Trophoblast cell (in vitro differentiated cells and primary cell): ENCODE results near the gene FGFBP1.
A peak's percentile ranks its signal among the peaks of the same experiment; 100 is the strongest.

Source experiments
- DNase-seq, 2 donors: peaks; one replicate each; pipeline ENCODE4 v3.0.0-alpha.2; 2016
- H2AFZ ChIP-seq: 2 replicates; pipeline ENCODE4 v1.6.1; 2013; ENCODE audit warnings: low read length, moderate library complexity, mild to moderate bottlenecking; ENCODE audit not compliant: insufficient read depth, poor library complexity
- H2AK5ac ChIP-seq: 2 replicates; pipeline ENCODE4 v1.6.1; 2013; ENCODE audit warnings: mild to moderate bottlenecking, low read length
- H2BK120ac ChIP-seq: 2 replicates; pipeline ENCODE4 v1.6.1; 2013; ENCODE audit warnings: low read length, mild to moderate bottlenecking, moderate library complexity; ENCODE audit not compliant: insufficient read depth, poor library complexity
- H2BK12ac ChIP-seq: 2 replicates; pipeline ENCODE4 v1.6.1; 2013; ENCODE audit warnings: mild to moderate bottlenecking, low read length, moderate library complexity
- H2BK5ac ChIP-seq: 2 replicates; pipeline ENCODE4 v1.6.1; 2013; ENCODE audit warnings: low read length, low read depth, moderate library complexity, mild to moderate bottlenecking; ENCODE audit not compliant: poor library complexity
- H3K14ac ChIP-seq: 2 replicates; pipeline ENCODE4 v1.6.1; 2013; ENCODE audit warnings: mild to moderate bottlenecking, low read length
- H3K18ac ChIP-seq: 2 replicates; pipeline ENCODE4 v1.6.1; 2013; ENCODE audit warnings: mild to moderate bottlenecking, low read length
- H3K23ac ChIP-seq: 2 replicates; pipeline ENCODE4 v1.6.1; 2013; ENCODE audit warnings: low read length
- H3K27ac ChIP-seq: 2 replicates; pipeline ENCODE4 v1.5.1; 2013; ENCODE audit warnings: low read depth, mild to moderate bottlenecking, inconsistent platforms, low read length, moderate library complexity
- H3K27me3 ChIP-seq: 2 replicates; pipeline ENCODE4 v1.6.1; 2013; ENCODE audit warnings: inconsistent platforms, mild to moderate bottlenecking, low read length, moderate library complexity; ENCODE audit not compliant: insufficient read depth
- H3K36me3 ChIP-seq, 2 experiments: 1 replicate in 1 of 2; 2 replicates in 1 of 2; pipeline ENCODE4 v1.6.1; 2013; ENCODE audit warnings: low read length in 2 of 2, mild to moderate bottlenecking in 2 of 2, moderate library complexity in 1 of 2; ENCODE audit not compliant: insufficient read depth in 2 of 2, control insufficient read depth in 1 of 2
- H3K4ac ChIP-seq: 2 replicates; pipeline ENCODE4 v1.6.1; 2013; ENCODE audit warnings: low read depth, mild to moderate bottlenecking, low read length, moderate library complexity
- H3K4me1 ChIP-seq, 2 experiments: 1 replicate in 1 of 2; 2 replicates in 1 of 2; pipeline ENCODE4 v1.6.1; 2013; ENCODE audit warnings: low read length in 2 of 2, mild to moderate bottlenecking in 2 of 2, moderate library complexity in 1 of 2; ENCODE audit not compliant: insufficient read depth in 2 of 2, control insufficient read depth in 1 of 2
- H3K4me2 ChIP-seq: 2 replicates; pipeline ENCODE4 v1.6.1; 2013; ENCODE audit warnings: inconsistent platforms, mild to moderate bottlenecking, low read length, moderate library complexity
- H3K4me3 ChIP-seq: 2 replicates; pipeline ENCODE4 v1.5.1; 2013; ENCODE audit warnings: mild to moderate bottlenecking, low read depth, low read length, inconsistent platforms
- H3K79me1 ChIP-seq: one replicate; pipeline ENCODE4 v1.6.1; 2013; ENCODE audit warnings: low read length
- H3K79me2 ChIP-seq: 2 replicates; pipeline ENCODE4 v1.6.1; 2013; ENCODE audit warnings: low read length, mild to moderate bottlenecking; ENCODE audit not compliant: control insufficient read depth, insufficient read depth, poor library complexity
- H3K9ac ChIP-seq: 2 replicates; pipeline ENCODE4 v1.6.1; 2013; ENCODE audit warnings: mild to moderate bottlenecking, low read length
- H3K9me3 ChIP-seq: 2 replicates; pipeline ENCODE4 v1.6.1; 2013; ENCODE audit warnings: low read depth, mild to moderate bottlenecking, control low read depth, inconsistent platforms, low read length; ENCODE audit not compliant: insufficient read depth
- H4K12ac ChIP-seq: 2 replicates; pipeline ENCODE4 v1.6.1; 2013; ENCODE audit warnings: low read depth, mild to moderate bottlenecking, low read length, moderate library complexity
- H4K8ac ChIP-seq: 2 replicates; pipeline ENCODE4 v1.6.1; 2013; ENCODE audit warnings: low read depth, mild to moderate bottlenecking, low read length, moderate library complexity
- H4K91ac ChIP-seq: one replicate; pipeline ENCODE4 v1.6.1; 2013; ENCODE audit warnings: low read depth, mild to moderate bottlenecking, low read length, moderate library complexity
- WGBS: extraction: QIAGEN DNeasy Blood & Tissue Kit; methylation state at CpG from one replicate; pipeline ENCODE4 v1.1.7; 2013; ENCODE audit warnings: missing lambda C conversion rate; ENCODE audit not compliant: insufficient read length, insufficient coverage; ENCODE audit errors: extremely low coverage; 5-methylcytosine and 5-hydroxymethylcytosine counted together

The FGFBP1 gene

DNA sequence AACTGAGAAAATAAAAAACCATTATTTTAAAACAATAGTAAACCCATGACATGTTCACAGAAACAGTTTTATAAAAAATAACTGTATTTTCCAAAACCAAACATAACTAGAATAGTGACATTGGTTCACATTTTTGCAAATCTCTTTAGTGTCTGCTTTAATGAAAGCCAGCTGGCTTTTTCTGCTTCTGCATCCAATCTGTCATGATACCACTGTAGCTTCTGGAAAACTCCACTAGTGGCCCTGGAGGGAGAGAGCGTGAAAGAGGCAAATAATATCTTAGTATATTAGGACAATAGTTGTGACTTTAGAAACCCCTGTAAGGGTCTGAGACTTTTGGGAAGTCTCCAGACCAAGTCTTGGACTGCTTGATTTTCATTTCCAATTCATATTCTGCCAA lies 31.1 kb downstream of the FGFBP1 start:
- Histone ChIP-seq H3K9ac (no peak overlapping the region), H2BK5ac (no peak overlapping the region), H3K4me1 (peaks cover 9 to 10% of the 10 kb centered on the region in 2 experiments), H3K4ac (no peak overlapping the region), H4K8ac (no peak overlapping the region), H3K79me2 (no peaks in the 10 kb centered on the region), H4K91ac (no peak overlapping the region), H3K4me2 (no peak overlapping the region), H3K9me3 (no peaks in the 10 kb centered on the region), H2AK5ac (no peak overlapping the region), H3K27ac (no peak overlapping the region), H3K27me3 (no peaks in the 10 kb centered on the region), H3K4me3 (no peak overlapping the region), H2BK120ac (no peak overlapping the region), H2AFZ (no peak overlapping the region), H2BK12ac (no peak overlapping the region), H3K23ac (no peak overlapping the region), H3K18ac (no peak overlapping the region), H3K79me1 (peaks cover 8% of the 10 kb centered on the region), H3K14ac (no peak overlapping the region), H4K12ac (no peak overlapping the region), H3K36me3 (no peaks in the 10 kb centered on the region)
- DNase-seq, result no peak
- WGBS, result no CpG with 5 or more reads among the region's 1 CpG

DNA sequence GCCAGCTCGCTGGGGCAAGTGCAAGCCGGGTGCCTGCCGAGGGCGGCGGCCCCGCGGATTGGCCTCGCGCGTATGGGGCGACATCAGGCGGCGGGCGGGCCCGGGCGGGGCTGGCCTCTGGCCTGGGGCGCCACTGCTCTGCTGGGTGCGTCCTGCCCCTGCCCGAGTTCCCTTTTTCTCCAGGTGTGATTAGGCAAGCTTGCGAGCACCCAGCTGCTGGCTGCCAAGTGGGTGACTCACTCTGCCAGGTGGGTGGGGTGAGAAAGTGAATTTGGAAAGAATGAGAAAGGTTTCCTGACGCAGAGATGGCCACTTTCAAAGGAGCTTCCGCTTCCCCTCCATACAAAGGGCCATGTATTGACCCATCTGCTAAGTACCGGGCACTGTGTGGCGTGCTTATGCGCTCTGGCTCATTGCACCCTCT lies 32.5 kb downstream of the FGFBP1 start:
- Histone ChIP-seq H4K12ac (no peak overlapping the region), H3K14ac (no peak overlapping the region)

DNA sequence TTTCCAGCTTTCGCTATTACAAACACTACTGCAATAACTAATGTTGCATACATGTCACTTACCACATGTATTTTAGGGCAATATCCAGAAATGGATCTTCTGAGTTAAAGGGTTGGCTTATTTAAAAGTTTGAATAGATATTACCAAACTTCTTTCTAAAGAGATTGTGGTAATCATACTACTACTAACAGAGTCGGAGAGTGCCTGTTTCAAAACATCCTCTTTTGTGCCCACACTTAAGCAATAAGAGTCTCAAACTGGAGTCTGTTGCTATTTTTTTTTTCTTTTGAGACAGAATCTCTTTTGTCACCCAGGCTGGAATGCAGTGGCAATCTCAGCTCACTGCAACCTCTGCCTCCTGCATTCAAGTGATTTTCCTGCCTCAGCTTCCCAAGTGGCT lies 35.8 kb downstream of the FGFBP1 start:
- H2AFZ ChIP-seq, result no peak overlapping the region
- H3K79me2 ChIP-seq, result no peaks in the 10 kb centered on the region
- H2BK12ac ChIP-seq, result no peak overlapping the region
- no peaks in the 10 kb centered on the region for H3K27me3 ChIP-seq
- no peak overlapping the region for H3K18ac ChIP-seq
- no peak overlapping the region for H4K91ac ChIP-seq
- H2AK5ac ChIP-seq, result no peak overlapping the region
- no peak overlapping the region for H3K4me3 ChIP-seq
- H3K27ac ChIP-seq, result no peak overlapping the region
- no peak overlapping the region for H3K14ac ChIP-seq
- H3K79me1 ChIP-seq, result peaks cover 2% of the 10 kb centered on the region
- no peak overlapping the region for H3K23ac ChIP-seq
- peaks cover 3 to 7% of the 10 kb centered on the region in 2 experiments for H3K4me1 ChIP-seq
- no CpG with 5 or more reads among the region's 2 CpGs for WGBS
- H4K12ac ChIP-seq, result no peak overlapping the region
- no peaks in the 10 kb centered on the region for H3K9me3 ChIP-seq
- H3K4me2 ChIP-seq, result no peak overlapping the region
- H2BK5ac ChIP-seq, result no peak overlapping the region
- H3K4ac ChIP-seq, result no peak overlapping the region
- no peak overlapping the region for H2BK120ac ChIP-seq
- DNase-seq, result no peak
- H4K8ac ChIP-seq, result no peak overlapping the region
- H3K36me3 ChIP-seq, result no peaks in the 10 kb centered on the region
- no peak overlapping the region for H3K9ac ChIP-seq

More for the DNA sequence above, 32.5 kb downstream of the FGFBP1 start:
- no peak overlapping the region for H3K4me3 ChIP-seq
- H4K8ac ChIP-seq, result peak overlapping the region; percentile 22
- peaks cover 4% of the 10 kb centered on the region for H3K79me1 ChIP-seq
- no peak overlapping the region for H2AK5ac ChIP-seq
- H3K27me3 ChIP-seq, result no peaks in the 10 kb centered on the region
- no peak overlapping the region for H4K91ac ChIP-seq
- no peaks in the 10 kb centered on the region for H3K36me3 ChIP-seq
- WGBS, result no CpG with 5 or more reads among the region's 25 CpGs
- H3K4me1 ChIP-seq, result peaks cover 7 to 9% of the 10 kb centered on the region in 2 experiments
- H2AFZ ChIP-seq, result no peak overlapping the region
- no peaks in the 10 kb centered on the region for H3K9me3 ChIP-seq
- no peak overlapping the region for H3K27ac ChIP-seq
- H3K18ac ChIP-seq, result no peak overlapping the region
- H2BK12ac ChIP-seq, result peak overlapping the region; percentile 3
- H3K4me2 ChIP-seq, result peak overlapping the region; percentile 41
- no peak overlapping the region for H2BK120ac ChIP-seq
- peak; percentile 97 to 98 for DNase-seq
- no peak overlapping the region for H3K4ac ChIP-seq
- H2BK5ac ChIP-seq, result no peak overlapping the region
- no peak overlapping the region for H3K23ac ChIP-seq
- H3K9ac ChIP-seq, result no peak overlapping the region
- H3K79me2 ChIP-seq, result no peaks in the 10 kb centered on the region

DNA sequence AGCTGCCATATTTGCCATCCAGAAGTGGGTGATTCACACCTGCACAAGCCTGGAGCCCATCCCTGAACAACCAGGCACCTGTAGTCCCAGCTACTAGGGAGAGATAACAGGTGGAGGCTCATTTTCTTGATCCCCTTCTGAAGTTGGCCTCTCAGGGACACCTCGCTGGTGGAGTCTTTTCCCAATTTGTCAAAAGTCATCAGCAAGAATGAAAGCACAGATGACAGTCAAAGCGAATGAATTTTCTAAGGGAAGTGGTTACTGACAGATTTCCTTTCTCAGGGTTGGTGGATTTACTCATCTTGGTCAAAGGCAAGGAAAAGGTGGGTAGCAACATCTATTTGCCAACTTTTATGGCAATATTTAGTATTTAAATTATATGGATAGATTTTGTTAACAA lies 36.5 kb downstream of the FGFBP1 start:
- H3K18ac ChIP-seq, result no peak overlapping the region
- no peak overlapping the region for H4K12ac ChIP-seq
- peaks cover 1% of the 10 kb centered on the region for H3K79me1 ChIP-seq
- no peak overlapping the region for H3K4me3 ChIP-seq
- H4K91ac ChIP-seq, result no peak overlapping the region
- H2BK12ac ChIP-seq, result no peak overlapping the region
- DNase-seq, result no peak
- H3K9me3 ChIP-seq, result no peaks in the 10 kb centered on the region
- H3K27me3 ChIP-seq, result no peaks in the 10 kb centered on the region
- no CpG with 5 or more reads among the region's 2 CpGs for WGBS
- H2AFZ ChIP-seq, result no peak overlapping the region
- H2BK5ac ChIP-seq, result no peak overlapping the region
- no peak overlapping the region for H3K4ac ChIP-seq
- H2BK120ac ChIP-seq, result no peak overlapping the region
- peaks cover 3 to 7% of the 10 kb centered on the region in 2 experiments for H3K4me1 ChIP-seq
- H3K4me2 ChIP-seq, result no peak overlapping the region
- no peak overlapping the region for H3K23ac ChIP-seq
- H3K9ac ChIP-seq, result no peak overlapping the region
- H2AK5ac ChIP-seq, result no peak overlapping the region
- no peak overlapping the region for H3K27ac ChIP-seq
- H3K14ac ChIP-seq, result no peak overlapping the region
- no peak overlapping the region for H4K8ac ChIP-seq
- no peaks in the 10 kb centered on the region for H3K36me3 ChIP-seq
- H3K79me2 ChIP-seq, result no peaks in the 10 kb centered on the region
